ENCODE measurements around the gene TFAP2E. TPM values are rescaled to one million over a fixed set of nuclear protein-coding genes. Genes with fewer than 3 reads are reported as not detected.
"Not testable (repeated sequence)": the region's sequence is repeated elsewhere in the genome, so short reads cannot be mapped to it uniquely, and the experiment has no call there.

Gene TFAP2E
- total RNA-seq, 1 experiment from 2014 or later = 0.26 TPM

DNA sequence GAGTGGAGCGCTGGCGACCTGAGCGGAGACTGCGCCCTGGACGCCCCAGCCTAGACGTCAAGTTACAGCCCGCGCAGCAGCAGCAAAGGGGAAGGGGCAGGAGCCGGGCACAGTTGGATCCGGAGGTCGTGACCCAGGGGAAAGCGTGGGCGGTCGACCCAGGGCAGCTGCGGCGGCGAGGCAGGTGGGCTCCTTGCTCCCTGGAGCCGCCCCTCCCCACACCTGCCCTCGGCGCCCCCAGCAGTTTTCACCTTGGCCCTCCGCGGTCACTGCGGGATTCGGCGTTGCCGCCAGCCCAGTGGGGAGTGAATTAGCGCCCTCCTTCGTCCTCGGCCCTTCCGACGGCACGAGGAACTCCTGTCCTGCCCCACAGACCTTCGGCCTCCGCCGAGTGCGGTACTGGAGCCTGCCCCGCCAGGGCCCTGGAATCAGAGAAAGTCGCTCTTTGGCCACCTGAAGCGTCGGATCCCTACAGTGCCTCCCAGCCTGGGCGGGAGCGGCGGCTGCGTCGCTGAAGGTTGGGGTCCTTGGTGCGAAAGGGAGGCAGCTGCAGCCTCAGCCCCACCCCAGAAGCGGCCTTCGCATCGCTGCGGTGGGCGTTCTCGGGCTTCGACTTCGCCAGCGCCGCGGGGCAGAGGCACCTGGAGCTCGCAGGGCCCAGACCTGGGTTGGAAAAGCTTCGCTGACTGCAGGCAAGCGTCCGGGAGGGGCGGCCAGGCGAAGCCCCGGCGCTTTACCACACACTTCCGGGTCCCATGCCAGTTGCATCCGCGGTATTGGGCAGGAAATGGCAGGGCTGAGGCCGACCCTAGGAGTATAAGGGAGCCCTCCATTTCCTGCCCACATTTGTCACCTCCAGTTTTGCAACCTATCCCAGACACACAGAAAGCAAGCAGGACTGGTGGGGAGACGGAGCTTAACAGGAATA lies 4.2 kb downstream of the TFAP2E start:
- POLR2A ChIA-PET (ENCODE audit: unreplicated experiment) = no interaction called here
- H3K27me3 ChIP-seq (ENCODE audit: low read length) = no peaks in the 10 kb centered on the region
- H3K4me3 ChIP-seq (ENCODE audit: low read length) = no peak overlapping the region
- no peaks in the 10 kb centered on the region for H3K9me3 ChIP-seq (ENCODE audit: low read length)
- no peak overlapping the region for H3K4me2 ChIP-seq (ENCODE audit: low read length)
- no peaks in the 10 kb centered on the region for H3K36me3 ChIP-seq (ENCODE audit: low read depth, low read length)
- peaks cover 4% of the 10 kb centered on the region; the same call in 1 of the 2 replicates for H3K4me1 ChIP-seq (ENCODE audit: insufficient read depth, low read length)
- no TSS peak for BruUV-seq (replicated peaks)
- no peak overlapping the region for H2AFZ ChIP-seq (ENCODE audit: low read length)
- no peak overlapping the region for H3K9ac ChIP-seq (ENCODE audit: low read length)
- CTCF ChIA-PET = no interaction called here
- no peak overlapping the region for H3K27ac ChIP-seq (ENCODE audit: low read length)
- no peaks in the 10 kb centered on the region for H3K9me2 ChIP-seq (replicated peaks; ENCODE audit: low read length)
- no peaks in the 10 kb centered on the region for H3K79me2 ChIP-seq (ENCODE audit: low read length)
- no peaks in the 10 kb centered on the region for H3F3A ChIP-seq (ENCODE audit: low read length, unreplicated experiment)
- H4K20me1 ChIP-seq (ENCODE audit: low read length) = no peaks in the 10 kb centered on the region
- DNase-seq (no peak), ATAC-seq (no peak)
- TF ChIP-seq EZH2phosphoT487 (IDR thresholded peaks at IDR 0.05; ENCODE audit: borderline replicate concordance, low read length) (no peak), EZH2 (IDR thresholded peaks at IDR 0.05; ENCODE audit: low read length, unreplicated experiment) (no peak)
- TF ChIP-seq, protein P1, sequence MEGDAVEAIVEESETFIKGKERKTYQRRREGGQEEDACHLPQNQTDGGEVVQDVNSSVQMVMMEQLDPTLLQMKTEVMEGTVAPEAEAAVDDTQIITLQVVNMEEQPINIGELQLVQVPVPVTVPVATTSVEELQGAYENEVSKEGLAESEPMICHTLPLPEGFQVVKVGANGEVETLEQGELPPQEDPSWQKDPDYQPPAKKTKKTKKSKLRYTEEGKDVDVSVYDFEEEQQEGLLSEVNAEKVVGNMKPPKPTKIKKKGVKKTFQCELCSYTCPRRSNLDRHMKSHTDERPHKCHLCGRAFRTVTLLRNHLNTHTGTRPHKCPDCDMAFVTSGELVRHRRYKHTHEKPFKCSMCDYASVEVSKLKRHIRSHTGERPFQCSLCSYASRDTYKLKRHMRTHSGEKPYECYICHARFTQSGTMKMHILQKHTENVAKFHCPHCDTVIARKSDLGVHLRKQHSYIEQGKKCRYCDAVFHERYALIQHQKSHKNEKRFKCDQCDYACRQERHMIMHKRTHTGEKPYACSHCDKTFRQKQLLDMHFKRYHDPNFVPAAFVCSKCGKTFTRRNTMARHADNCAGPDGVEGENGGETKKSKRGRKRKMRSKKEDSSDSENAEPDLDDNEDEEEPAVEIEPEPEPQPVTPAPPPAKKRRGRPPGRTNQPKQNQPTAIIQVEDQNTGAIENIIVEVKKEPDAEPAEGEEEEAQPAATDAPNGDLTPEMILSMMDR (conservative IDR thresholded peaks at IDR 0.05; ENCODE audit: low read depth, low read length) = no peak
- intact Hi-C loops (cut with micrococcal nuclease) = no loop called here

DNA sequence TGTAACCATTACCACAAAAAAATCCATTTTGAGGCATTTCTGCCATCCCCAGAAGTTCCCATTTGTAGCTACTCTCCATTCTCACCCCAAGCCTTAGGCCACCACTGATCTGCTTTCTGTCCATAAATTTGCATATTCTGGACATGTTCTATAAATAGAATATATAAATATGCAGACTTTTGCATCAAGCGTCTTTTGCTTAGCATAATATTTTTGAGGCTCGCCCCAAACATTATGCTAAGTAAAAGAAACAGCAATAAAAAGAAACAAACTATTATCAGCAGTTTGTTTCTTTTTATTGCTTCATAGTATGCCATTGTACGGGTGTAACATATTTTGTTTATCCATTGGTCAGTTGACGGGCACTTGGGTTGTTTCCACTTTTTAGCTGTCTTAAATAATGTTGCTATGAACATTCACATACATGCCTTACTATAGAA lies 7.9 kb downstream of the TFAP2E start:
- DNase-seq (no peak), ATAC-seq (no peak)
- intact Hi-C loops (cut with micrococcal nuclease) = no loop called here
- H3K4me1 ChIP-seq (ENCODE audit: insufficient read depth, low read length) = no peaks in the 10 kb centered on the region
- no peaks in the 10 kb centered on the region for H3F3A ChIP-seq (ENCODE audit: low read length, unreplicated experiment)
- no peak overlapping the region for H2AFZ ChIP-seq (ENCODE audit: low read length)
- no peak overlapping the region for H3K27ac ChIP-seq (ENCODE audit: low read length)
- H3K79me2 ChIP-seq (ENCODE audit: low read length) = no peaks in the 10 kb centered on the region
- no peaks in the 10 kb centered on the region for H4K20me1 ChIP-seq (ENCODE audit: low read length)
- TF ChIP-seq EZH2 (IDR thresholded peaks at IDR 0.05; ENCODE audit: low read length, unreplicated experiment) = no peak
- BruUV-seq (replicated peaks) = no TSS peak
- H3K27me3 ChIP-seq (ENCODE audit: low read length) = no peaks in the 10 kb centered on the region
- H3K36me3 ChIP-seq (ENCODE audit: low read depth, low read length) = no peaks in the 10 kb centered on the region
- no peak overlapping the region for H3K9ac ChIP-seq (ENCODE audit: low read length)
- no peak overlapping the region for H3K4me2 ChIP-seq (ENCODE audit: low read length)
- ChIA-PET CTCF (no interaction called here), POLR2A (ENCODE audit: unreplicated experiment) (interaction anchor here (0.7 kb wide), 1 partner anchor 189 kb away, joined by 3 read pairs; the partner anchor contains the start of gene CLSPN)
- no peaks in the 10 kb centered on the region for H3K9me2 ChIP-seq (replicated peaks; ENCODE audit: low read length)
- no peaks in the 10 kb centered on the region for H3K9me3 ChIP-seq (ENCODE audit: low read length)
- H3K4me3 ChIP-seq (ENCODE audit: low read length) = no peak overlapping the region

DNA sequence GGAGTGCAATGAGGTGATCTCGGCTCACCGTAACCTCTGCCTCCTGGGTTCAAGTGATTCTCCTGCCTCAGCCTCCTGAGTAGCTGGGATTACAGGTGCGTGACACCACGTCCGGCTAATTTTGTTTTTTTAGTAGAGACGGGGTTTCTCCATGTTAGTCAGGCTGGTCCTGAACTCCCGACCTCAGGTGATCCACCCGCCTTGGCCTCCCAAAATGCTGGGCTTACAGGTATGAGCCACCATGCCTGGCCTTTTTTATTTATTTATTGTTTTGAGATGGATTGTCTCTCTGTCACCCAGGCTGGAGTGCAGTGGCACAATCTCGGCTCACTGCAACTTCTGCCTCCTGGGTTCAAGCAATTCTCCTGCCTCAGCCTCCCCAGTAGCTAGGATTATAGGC lies 8.5 kb downstream of the TFAP2E start:
- ATAC-seq; H3K9me3 ChIP-seq (ENCODE audit: low read length); H3K36me3 ChIP-seq (ENCODE audit: low read depth, low read length); intact Hi-C loops (cut with micrococcal nuclease); H3K79me2 ChIP-seq (ENCODE audit: low read length); CTCF ChIA-PET; H3K4me3 ChIP-seq (ENCODE audit: low read length); H3F3A ChIP-seq (ENCODE audit: low read length, unreplicated experiment); H3K4me2 ChIP-seq (ENCODE audit: low read length); H3K27ac ChIP-seq (ENCODE audit: low read length); H3K9me2 ChIP-seq (replicated peaks; ENCODE audit: low read length); DNase-seq; H4K20me1 ChIP-seq (ENCODE audit: low read length); BruUV-seq (replicated peaks); H3K4me1 ChIP-seq (ENCODE audit: insufficient read depth, low read length); H3K9ac ChIP-seq (ENCODE audit: low read length); H3K27me3 ChIP-seq (ENCODE audit: low read length); H2AFZ ChIP-seq (ENCODE audit: low read length): not testable (repeated sequence)
- POLR2A ChIA-PET (ENCODE audit: unreplicated experiment) = interaction anchor here (0.7 kb wide), 1 partner anchor 188 kb away, joined by 3 read pairs; the partner anchor contains the start of gene CLSPN

Data from PC-3 (cell line).